NCI-H1694 (cell line): ENCODE results near the gene MGLL.

Source experiments
- DNase-seq: peaks from one replicate; lab custom pipeline; 2025; lab: John Stamatoyannopoulos, UW

Gene MGLL

DNA sequence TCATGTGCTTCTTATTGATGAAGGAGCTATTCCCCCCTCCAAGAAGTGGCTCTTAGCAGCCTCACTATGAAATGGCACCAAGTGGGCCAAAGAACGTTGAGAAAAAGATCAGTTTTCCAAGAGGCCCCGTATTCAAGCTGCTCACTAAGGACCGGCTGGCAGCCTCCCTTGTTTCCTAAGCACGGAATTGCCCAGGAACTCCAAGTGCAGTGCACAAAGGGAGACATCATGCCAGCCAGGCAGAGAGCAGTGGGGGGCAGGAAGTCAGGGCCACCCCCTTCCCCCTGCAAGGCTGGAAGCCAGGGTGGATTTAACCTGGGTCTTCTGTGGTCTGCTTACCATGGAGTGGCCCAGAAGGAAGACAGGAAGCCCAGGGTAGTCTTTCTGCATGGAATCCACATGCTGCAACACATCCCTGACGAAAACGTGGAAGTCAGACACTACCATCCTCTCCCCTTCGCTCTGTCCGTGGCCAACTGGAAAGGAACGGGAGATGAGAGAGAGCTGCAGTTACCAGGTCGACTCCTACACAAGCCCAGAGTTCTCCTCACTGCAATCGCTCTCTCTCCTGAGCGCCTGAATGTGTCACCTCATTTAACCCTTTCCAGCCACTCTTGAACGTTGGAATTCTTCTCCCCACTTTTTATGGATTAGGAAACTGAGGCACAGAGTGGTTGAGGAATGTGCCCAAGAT, 100.1 kb downstream of the MGLL start:
- DNase-seq = no peak

DNA sequence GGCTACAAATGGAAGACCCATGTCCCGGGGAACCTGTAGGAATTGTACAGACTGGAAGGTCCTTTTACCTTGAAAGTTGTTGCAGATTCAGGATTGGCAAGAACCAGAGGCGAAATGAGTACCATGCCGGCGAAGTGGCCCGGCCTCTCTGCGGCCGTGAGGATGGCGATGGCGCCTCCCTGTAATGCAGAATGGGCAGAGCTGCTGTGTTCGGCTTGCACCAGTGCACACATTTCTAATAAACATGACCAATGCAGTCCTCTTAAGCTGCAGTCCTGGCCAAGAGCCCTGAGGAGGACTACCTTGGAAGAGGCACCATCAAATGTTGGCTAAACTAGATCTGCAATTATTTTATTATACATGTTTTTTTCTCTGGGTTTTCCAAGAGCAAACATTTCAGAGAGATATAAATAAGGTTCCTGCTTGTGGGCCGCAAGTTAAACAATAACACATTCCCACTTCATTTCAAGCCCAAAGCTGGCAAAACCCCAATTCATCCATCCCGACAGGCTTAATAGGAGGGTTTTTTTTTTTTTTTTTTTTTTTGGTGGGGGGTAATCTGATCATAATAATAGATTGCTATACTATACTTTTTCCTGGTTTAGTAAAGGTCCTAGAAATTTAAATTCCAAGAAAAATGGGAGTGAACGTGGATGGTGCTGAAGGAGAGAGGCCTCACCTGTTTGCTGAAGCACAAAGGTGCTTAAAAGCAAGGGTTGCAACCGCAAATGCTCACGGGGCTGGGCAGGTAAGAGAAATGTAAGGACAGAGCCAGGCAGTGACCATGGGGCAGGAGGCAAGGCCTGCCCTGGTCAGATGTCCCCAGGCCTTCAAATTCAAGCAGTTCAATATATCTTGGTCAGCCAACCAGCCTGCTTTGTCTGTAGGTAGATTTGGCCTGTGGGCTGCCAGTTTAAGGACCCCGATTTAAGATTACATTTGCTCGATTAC, 101.1 kb downstream of the MGLL start:
- no peak for DNase-seq

DNA sequence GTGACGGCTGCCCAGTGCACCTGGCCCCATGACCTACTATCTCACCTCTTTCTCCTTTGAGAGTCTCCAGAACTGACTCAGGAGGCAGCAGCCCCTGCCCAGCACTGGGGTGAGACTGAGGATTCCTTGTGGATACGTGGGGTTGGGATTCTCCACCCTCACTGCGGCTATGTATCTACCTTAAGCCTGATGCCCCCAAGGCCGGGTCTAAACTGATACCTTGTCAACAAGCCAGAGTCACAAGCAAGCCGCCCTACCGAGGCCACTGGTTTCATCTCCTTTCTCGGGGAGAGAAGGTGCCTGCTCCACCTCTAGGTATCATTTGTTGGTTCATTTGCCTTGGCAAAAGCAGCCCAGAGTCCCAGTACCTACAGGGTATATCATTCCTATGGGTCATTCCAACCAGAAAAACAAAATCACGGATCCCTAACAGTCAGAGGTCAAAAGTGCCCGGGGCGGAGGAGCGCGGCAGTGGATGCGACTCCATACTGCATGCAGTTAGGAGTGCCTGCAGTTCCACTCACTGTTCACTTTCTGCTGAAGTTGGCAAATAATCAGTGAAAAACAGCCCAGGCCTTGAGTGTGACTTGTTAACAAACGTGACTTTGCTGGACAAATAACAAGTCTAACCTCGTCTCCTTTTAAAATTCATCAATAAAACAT, 102.0 kb downstream of the MGLL start:
- no peak for DNase-seq

DNA sequence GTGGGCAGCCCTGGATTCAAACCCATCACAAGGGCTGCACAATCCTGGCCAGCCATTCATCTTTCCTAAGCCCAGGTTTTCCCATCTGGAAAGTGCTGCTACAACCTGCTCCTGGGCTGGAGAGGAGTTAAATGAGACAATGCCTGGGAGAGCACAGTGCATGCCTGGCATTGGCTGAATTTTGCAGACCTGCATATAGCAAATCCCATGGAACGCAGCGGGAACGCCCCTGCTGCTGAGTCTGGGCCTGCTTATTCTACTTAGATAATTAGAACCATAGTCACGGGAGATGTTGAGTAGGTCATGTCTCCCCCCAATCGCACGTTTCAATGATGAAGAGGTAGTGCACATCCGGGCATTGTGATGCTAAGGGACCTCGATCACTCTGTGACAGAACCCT, 102.9 kb downstream of the MGLL start:
- DNase-seq = no peak

DNA sequence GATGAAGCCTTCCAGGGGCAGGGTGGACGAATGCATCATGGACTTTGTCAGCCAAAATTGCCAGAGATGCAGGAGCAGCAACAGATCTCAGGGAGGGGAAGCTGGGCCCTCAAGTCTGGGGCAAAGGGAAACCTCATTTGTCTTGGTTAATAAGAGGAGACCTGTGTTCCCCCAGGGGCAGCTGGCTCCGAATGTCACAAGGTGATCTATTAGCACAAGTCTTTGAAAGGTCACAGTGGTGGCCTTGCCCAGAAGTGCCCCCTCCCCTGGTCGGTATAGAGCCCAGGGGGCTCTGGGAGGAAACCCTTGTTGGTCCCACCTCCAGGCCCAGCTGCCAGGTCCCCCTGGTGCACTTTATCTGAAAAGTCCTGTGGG, 103.4 kb downstream of the MGLL start:
- DNase-seq = no peak

DNA sequence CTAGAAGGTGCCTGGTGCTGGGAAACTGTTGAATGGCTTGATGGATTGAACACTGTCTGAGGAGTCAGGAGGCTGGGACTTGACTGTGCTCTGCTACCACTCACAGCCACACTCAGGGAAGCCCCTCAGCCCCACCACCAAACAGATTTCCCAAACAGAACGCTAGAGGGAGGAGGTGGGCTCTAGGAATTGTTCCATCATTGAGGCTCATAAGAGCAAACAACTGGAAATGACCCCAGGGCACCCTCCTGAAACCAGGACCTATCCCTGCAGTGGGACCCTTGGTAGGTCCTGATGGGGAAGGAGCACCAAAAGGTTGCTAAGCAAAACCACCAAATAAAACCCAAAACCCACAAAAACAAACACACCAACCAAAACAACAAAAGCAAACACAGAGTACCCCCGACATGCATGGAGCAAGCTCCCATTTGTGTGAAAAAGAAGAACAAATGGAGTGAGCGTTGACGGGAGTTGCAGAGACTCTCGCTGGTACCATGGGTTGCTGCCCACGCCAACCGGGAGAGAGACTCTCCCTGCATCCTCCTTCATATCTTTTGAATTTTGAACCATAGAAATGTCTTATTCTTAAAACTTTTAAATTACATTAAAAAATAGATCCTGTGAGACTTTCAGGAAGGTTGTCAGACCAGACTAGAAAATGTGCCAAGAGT, 103.9 kb downstream of the MGLL start:
- no peak for DNase-seq

DNA sequence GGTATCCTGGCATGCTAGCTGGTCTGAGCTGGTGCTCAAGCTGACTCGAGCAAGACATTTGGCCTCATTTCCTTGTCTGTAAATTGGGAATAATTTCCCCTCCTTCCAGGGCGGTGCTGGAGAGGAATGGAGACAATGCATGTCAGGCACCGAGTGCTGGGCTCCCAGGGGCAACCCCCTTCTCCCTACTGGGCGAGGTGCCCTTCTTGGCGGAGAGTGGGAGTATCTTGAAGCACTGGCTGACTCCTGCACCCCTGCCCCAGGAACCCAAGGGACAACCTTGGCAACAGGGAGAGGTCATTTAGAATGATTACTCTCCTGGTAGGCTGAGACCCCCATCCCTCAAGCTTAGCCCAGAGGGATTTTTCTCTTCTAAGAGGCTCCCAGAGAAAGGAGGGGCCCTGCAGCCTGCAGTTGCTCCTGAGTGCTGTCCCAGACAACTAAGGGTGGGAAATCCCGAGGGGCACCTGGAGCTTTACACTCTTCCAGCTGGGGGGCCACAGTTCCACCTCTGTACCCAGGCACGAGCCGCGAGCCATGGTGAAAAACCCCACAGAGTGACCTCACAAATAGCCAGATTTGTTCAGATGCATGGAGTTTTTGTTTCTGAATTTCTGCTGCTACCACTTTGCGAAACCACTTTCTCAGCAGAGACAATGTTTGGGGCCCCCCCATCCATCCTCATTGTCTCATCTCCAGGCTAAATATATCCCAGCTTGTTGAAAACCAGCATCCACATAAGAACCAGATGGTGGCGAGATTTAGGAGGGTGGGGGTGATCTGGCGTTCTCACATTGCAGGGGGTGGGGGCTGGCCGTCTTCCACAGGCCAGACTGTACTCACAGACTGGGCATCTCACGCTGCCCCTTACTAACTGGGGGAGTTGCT, 104.7 kb downstream of the MGLL start:
- no peak for DNase-seq

DNA sequence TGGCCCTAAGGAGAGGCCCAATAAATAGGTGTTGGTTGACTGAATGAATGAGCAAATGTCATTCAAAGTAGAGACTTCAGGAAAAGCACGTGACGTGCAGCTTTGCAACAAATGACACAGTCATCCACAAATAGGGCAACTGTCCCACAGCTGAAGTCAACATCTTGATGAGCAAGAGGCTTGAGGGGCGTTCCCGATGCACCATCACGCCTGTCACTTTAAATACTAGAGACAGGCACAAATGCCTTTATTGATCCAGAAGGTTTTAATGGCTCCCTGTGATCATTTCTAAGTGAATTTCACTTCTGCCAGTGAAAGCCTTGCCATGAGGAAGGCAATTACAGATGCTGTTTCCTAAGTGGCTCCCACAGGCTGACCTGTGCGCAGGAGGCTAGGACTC, 105.9 kb downstream of the MGLL start:
- no peak for DNase-seq

DNA sequence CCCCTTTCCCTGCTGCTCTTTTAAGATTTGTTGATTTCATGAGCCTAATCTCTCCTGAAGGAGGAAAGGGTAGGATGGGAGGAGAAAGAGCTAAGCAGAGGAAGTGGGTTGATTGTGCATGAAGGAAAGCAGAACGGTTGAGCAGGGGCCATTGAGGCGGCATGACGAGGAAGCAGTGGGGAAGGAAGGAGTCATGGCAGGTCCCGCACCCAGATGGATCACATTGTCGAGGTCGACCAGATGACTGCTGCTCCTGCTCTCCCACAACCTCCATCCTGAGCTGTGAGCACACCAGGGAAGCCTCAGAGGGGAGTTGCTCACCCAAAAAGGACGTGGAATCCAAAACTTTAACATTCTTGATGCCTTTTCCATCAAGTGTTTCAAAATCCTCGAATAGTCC, 106.8 kb downstream of the MGLL start:
- DNase-seq = no peak

DNA sequence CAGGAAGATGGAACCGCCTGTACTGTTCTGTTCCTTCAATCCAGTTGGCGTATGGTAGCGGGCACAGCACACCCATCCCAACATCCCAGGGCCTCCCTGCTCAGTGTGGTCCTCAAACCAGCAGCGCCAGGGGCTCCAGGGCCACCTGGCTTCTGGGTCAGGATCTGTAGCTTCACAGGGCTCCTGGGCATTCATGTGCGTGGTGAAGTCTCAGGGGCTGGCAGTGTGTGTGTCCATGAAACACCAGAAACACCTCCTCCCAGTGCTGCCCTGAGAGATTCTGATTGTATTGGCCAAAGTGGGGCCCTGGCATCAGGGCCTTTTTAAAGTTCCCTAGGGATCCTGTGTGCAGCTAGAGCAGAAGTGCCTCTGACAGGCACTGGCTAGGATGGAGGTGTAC, 107.4 kb downstream of the MGLL start:
- DNase-seq = no peak

DNA sequence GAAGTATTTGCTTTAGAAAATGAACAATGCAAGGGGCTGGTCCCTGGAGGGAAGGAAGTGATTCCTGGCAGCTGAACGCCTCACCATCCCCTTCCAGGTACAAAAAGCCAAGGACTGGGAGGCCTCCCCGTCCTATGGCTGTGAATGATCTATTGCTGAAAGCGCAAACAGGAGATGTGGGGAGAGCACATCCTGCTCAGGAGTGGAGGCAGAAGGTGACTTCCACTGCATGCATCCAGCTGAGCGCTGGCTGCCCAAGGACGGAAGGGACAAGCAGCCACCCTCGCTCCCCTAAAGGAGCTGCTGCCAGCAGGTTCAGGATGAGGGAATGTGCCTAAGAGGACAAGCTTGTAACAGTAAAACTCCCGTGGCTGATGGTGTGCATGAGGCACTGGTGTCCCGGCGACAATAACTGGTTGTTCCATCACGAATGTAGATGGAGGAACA, 108.2 kb downstream of the MGLL start:
- DNase-seq = no peak

DNA sequence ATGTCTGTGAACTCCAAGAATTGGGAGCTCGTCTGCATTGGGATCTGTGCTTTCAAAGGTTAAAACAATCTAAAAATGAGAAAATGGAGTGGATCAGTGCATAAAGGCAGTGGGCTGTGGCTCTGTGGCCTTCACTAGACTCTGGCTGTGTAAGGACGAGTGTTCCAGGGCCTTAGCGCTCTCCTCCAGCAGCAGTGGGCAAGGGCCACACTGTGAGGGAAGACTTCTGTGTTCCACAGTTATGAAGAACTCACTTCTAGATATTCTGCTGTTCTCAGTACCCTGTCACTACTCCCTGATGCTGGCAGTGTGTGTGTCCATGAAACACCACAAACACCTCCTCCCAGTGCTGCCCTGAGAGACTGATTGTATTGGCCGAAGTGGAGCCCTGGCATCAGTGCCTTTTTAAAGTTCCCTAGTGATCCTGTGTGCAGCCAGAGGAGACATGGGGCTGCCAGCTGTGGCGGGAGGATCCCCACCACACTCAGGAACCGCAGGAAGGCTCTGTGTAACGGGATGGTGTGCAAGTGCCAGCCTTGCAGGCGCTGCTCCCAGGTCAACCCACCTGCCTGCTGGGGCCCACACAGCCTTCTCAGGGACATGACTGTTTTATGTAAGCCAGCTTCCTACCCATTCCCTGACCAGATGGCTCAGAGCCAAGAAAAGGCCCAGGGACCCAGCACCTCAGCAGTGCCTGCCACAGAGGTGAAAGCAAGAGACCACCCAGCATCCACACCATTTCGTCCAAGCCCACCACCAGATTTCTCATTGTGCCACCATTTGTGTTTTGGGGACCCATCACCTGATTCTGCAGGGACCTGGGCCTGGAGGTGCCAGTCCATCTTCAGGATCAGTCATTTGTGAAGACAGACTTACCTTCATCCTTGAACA, 109.2 kb downstream of the MGLL start:
- no peak for DNase-seq

DNA sequence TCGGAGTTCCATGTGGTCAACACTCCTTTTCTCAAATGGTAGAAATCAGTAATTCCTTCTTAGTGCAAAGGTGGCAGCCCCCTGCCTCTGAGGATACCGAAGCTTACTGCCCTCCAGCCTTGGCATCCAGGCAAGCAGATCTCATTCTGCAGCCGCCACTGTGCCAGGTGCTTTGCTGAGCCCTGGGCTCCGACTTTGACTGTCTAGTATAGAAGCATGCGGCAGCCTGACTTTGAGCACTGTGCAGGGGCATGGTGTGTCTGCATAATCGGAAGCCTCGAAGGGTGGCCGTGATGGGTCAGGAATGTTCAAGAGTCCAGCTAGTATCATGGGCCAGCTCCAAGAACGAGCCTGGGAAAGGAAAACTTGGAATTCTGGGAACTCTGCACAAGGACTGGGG, 109.9 kb downstream of the MGLL start:
- no peak for DNase-seq

DNA sequence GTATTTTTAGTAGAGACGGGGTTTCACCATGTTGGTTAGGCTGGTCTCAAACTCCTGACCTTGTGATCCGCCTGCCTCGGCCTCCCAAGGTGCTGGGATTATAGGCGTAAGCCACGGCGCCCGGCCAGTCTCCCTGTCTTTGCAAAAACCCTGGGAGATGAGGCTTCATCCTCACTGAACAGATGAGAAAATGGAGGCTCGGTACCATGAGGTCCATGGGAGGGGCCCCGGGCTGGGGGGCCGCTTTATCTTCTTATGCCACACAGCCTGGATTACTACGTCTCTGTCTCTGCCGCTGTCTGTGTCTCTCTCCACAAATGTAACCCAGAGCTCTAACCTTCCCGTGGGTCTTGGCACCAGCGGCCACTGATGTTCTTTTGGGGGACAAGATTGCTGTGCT, 110.4 kb downstream of the MGLL start:
- DNase-seq = no peak

DNA sequence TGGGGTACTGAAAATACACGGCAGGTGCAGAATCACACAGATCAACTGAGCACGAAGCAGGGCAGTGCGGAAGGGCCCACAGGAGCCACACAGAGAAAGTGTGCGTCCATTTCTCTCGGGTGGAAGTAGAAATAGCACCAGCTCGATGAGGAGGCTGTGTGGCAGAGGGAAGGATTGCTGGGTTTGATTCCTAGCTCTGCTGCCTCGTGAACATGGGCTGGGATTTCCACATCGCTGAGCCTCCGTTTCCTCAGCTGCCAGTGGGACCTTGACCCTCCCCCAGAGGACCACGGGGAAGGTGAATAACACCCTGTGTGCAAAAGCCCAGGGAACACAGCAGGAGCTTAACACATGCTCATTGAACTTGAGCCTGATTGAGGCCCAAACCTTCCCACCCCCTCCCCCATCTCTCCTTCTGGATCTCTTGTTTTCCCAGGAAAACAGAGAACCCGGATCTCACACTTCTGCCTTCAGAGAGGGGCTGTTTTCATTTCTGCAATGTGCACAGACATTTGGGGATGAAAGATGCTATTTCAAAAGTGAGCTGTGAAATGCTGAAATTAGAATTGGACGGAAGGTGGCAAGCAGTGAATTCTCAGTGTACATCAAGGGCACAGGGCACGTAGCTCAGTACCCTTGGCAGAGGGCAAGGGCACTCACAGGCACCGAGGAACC, 111.2 kb downstream of the MGLL start:
- DNase-seq = no peak

DNA sequence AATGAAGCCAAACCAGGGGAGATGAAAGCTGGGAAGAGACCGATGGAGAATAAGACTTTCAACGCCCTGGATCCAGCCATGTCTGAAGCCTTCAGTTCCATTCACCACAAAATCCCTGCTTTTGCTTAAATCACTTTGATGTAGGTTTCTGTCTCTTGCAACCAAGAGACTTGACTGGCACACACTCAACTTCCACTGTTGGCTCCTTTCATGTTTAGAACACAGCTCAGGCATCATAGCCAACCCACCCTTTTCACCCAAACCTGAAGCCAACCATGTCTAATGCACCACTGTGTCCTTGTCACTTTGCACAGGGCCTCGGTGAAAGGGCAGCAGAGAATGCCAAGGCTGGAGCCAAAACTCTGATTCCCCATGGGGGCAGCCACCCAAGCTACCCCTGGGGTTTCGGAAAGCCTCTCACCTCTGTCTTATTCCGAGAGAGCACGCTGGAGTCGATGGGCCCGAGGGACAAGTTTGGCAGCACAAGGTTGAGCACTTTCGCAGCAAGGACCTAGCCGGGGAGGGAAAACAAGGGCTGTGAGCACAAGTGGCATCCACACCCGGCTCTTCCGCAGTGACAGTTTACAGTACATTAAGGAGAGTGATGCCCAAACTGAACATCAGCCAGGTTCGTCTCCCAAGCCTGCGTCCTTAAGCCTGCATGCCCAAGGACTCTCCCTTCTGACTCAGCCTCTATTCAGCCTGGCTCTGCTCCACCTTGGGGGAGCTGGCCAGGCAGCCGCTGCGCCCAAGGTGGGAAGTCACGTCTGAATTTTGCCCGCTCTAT, 112.0 kb downstream of the MGLL start:
- no peak for DNase-seq

DNA sequence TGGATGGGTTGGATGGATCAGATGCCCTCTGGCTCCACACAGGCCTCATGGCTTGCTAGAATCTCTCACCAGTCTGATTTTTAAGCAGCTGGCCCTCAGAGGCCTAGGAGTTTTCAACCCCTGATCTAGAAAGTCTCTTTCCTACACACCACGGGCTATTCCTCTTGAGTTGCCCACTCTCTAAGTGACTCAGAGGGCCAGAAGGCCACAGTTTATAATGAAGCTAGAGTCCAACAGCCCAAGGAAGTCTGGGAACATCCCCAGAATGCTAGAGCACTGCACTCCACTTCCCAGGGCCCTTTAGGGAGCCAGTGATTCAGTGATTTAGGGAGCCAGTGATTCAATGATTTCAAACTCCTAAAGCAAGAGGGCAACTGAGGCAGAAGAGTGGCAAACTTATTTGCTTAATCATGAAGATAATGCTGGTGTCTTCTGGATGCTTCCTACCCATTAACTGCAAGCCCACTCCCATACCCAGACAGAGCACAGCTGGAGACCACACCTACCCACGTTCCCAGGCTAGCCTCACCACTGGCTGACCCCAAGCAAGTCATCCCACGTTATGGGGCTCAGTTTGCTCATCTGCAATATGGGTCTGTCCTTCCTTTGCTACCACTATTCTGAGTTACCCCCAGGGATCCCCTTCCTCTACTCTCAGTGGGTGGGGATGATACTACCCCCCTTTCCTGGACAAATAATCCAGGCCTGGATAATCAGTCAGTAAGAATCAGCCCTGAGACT, 112.8 kb downstream of the MGLL start:
- no peak for DNase-seq

DNA sequence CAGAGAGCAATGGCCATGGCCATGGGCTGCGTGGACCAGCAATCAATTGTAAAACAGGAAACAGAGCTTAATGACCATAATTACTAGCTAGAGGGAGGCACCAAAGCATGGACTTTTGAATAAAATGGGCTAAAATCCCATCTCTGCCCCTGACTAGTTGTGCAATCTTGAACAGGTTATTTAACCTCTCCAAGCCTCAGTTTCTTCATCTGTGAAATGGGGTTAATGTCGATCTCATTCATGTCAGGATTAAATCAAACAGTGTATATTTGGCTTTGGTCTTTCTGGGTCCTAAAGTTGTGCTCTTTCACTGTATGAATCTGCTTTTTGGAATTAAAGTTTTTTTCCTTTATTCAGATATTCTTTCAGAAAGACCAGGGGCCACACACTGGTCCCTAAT, 113.5 kb downstream of the MGLL start:
- DNase-seq = no peak
